Limb (tissue), 2 donors: Measurements from ENCODE around the gene DPP8.

Source experiments
- DNase-seq, 2 donors: peaks; one replicate each; pipeline ENCODE4 v3.0.0-alpha.2; 2016; ENCODE audit errors: extremely low spot score in 2 of 2

The DPP8 gene

DNA sequence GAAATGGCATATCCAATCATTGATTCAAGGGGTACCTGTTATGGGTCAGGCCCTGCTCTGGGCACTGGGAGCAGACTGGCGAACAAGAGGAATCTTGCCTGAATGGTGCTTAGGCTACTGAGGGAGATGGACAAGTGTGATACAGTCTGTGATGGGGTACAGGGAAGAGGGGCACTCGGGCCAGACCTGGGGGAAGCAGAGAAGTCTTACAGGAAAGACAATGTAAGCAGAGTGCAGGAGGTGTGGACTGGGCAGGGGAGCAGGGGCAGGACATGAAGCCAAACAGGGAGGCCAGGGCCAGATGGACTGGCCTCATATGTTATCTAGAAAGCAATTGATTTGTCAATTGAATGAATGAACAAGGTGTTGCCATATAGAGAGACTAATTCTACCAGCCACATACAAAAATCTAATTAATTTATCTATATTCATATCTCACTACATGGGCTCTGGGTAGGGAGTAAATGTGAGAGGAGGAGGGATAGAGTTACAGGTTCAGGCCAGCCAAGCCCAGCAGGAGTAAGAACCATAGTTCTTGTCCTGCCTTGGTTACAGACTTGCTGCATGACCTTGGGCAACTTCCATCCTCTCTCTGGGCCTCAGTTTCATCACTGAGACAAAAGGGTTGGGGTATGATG, 91.2 kb downstream of the DPP8 start:
- DNase-seq: no peak

DNA sequence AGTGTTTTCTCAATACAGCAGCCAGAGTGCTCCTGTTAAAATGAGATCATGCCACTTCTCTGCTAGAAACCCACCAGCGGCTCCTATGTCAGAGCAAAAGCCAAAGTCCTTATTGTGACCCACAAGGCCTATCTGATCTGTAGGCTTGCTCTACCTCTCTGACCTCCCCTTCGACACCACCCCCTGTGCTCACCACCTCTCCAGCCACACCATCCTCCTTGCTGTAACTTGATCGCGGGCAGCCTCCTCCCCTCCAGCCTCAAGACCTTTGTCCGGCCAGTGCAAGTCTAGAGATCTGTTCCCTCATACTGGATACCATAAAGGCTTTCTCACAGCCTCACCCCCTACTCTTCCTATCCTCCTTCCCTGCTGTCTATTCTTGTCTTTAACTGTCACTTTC, 92.8 kb downstream of the DPP8 start:
- no peak for DNase-seq

DNA sequence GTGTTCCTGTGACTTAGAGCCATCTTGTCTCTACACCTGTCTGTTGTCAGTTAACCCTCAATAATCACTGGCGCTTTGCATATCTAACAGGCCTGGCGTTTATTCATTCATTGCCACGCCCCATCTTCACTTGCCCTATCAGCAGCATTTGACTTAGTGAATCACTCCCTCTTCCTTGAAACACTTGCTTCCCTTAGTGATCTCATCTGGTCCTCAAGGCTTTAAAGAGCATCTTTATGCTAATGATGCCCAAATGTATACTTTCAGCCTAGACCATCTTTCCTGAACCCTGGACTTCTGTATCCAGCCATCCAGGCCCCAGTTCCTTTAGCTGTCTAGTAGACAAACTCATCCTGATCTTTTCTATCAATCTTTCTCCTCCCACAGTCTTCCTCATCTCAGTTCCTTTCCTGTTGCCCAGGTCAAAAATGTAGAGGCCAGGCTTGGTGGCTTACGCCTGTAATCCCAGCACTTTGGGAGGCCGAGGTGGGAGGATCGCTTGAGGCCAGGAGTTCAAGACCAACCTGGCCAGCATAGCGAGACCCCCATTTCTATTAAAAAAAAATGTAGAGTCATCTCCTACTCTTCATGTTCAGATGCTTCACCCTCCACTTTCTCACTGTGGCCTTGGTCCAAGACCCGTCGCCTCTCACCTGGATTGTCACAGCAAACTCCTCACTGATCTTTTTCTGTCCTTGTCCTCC, 93.4 kb downstream of the DPP8 start:
- no peak for DNase-seq

DNA sequence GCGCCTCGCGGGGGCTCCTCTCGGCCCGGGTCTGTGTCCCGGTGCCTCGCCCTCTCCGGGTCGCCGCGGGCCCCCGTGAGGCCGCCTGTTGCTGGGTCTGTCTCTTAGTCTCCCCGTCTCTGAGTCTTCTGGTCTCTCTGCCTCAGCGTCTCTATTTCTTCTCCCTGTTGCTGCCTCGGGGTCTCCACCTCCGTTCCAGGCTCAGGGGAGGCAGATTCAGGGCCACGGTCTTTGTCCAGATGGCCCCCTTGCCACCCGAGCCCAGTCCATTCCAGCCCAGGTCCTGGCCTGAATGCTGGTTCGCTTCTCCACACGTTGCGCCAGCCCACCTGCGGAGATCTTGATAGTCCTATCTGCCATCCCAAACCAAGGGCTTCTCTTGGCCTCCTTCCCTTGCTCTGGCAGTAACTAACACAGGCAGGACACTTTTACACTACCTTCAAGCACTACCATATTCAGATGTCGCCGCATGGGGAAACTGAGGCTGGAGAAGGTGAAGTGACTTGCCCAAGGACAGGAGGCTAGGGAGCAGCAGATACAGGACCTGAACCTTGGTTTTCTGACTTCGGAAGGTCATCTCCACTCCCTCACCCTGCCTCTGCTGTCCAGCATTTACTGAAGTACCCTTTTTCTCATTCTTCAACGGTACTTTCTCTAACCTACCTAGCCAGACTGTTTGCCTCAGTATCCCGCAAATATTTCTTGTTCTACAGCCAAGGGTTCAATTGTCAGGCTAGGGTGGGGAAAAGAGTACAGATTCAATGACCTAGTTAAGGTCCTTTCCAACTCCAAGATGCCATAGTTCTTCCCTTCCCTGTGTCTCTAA, 94.1 kb downstream of the DPP8 start:
- DNase-seq: peak in 1 of 2 donors; percentile 56

DNA sequence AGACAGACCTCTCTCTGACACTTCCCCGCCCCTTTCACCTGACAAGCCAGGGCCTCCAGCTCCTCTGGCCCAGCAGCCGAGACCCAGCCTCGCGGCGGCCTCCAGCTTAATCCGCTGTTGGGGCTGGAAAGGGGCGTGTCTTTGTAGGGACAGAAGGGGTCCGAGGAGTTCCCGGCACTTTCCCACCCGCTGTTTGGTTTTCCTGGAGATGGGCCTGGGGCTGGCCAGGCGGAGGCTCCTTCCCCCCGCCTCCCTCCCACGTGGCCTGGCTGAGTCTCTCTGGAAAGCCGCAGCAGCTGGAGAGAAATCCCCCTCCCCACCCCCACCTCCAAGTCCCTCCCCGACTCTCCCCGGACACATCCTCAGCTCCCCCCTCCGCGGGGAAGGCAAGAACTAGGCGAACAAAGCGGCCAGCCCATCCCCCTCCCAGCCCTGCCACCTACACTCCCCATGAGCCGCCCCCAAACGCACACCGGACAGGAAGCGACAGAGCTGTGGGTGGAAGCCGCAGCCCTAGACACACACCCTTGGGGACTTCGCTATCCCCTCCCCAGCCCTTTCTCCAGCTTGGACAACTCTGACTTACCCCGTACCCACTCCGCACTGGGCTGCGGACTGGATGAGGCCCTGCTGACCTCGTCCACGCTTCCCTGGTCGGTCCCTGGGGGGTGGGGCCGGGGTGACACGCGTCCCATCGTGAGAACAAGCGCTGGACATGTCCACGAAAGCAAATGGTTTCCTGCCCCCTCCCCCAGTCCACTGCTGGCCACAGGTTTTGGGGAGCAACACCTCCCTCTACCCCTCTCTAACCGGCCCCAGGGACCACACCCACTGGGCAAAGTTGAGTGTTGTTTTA, 95.9 kb downstream of the DPP8 start:
- peak; percentile 81 to 87 for DNase-seq

- DNase-seq: no peak
Observed at GRCh38 chr15:65420975-65421359, 96.5 kb downstream of the DPP8 start.

GRCh38 chr15:65418596-65418995, 98.9 kb downstream of the DPP8 start:
- DNase-seq: no peak

- DNase-seq: peak; percentile 75 to 77
Observed at GRCh38 chr15:65416845-65417416, 100.6 kb downstream of the DPP8 start.

- peak; percentile 70 to 79 for DNase-seq
Observed at GRCh38 chr15:65414841-65415621, 102.5 kb downstream of the DPP8 start.

DNA sequence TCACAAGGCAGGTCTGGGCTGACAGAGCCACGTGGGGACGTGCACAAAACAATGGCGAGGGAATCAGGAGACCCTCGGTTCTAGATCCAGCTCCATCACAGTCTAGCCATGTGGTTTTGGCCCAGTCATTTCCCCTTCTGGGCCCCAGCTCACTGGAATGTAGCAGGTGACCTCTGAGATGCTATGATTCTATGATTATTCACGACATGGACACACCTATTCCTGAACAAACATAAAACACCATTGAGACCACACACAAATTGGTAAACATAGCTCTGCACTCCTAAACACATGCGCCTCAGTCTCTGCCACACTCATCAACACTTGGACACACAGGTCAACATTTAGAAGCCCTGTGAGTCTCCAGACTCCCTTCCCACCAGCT, 103.7 kb downstream of the DPP8 start:
- DNase-seq: no peak

DNA sequence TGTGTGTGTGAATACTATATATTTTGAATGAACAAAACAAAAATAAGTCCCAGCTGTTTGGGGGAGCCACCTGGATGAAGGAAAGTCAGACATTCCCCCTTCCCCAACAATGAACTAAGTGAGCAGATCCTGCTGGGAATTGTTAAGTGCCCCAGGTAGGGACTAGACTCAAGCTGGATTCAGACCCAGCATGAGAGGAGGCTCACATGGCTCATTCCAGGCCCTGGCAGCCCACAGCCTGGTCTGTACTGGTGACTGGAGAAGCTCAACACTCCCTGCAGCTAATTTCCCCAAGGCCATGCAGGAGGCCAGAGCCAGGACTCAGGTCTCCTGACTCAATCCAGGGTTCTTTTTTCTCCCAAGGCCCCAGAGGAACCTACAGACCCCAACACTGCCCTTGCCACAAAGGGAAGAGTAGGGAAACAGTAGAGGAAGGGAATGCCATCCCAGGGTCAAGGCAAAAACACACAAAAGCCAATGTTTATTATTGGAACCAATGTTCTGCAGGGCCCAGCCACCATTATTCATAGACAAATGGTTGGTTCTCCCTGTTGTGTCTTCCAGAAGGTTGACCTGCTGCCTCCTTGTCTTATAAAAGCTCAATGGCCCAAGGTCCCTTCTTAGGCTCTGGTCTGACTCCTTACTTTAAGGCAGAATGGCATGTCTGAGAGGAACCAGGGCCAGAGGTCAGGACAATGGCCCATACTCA, 104.3 kb downstream of the DPP8 start:
- DNase-seq: no peak

- no peak for DNase-seq
Observed at GRCh38 chr15:65412556-65412955, 104.9 kb downstream of the DPP8 start.

DNA sequence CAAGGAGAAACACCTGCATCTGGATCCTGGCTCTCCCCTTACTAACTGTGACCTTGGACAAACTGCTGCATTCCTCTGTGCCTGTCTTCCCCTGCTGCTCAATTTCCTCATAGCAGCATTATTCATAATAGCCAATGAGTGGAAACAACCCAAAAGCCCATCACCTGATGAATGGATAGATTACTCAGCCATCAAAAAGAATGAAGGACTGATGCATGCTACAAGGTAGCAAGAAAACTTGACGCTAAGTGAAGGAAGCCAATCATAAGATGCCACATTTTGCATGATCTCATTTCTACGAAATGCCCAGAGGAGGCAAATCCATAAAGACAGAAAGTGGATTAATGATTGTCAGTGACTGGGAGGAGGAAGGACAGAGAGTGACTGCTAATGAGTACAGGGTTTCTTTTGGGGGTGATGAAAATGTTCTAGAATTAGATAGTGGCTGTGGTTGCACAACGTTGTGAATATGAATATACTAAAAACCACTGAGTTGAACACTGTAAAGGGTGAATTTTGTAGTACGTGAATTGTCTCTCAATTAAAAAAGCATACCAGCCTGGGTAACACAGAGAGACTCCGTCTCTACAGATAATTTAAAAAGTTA, 105.9 kb downstream of the DPP8 start:
- DNase-seq: no peak

- DNase-seq: no peak
Observed at GRCh38 chr15:65410972-65411371, 106.5 kb downstream of the DPP8 start.

- no peak for DNase-seq
Observed at GRCh38 chr15:65410036-65410435, 107.5 kb downstream of the DPP8 start.

DNA sequence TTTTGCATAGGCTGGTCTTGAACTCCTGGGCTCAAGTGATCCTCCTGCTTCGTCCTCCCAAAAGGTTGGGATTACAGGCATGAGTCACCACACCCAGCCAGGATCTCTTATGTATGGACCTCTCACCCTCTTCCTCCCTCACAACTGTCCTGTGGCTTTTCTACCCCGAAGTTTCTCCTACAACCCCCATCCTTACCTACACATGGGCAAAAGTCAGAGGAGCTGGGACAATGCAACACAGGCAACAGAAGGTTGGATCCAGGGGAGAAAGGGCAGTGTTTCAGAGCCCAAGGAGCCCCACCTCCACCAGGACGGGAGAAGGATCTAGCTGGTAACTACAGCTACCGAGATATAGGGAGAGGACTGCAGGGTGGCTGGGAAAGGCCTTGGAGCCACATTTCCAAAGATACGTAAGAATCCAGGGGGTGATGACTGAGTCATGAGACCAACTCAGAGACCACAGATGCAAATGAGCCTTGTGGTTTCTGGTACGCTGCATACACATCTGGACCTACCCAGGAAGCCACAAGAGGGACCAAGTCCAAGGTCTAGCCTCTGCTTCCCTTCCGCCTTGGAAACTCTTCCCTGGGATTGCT, 108.4 kb downstream of the DPP8 start:
- DNase-seq: no peak

DNA sequence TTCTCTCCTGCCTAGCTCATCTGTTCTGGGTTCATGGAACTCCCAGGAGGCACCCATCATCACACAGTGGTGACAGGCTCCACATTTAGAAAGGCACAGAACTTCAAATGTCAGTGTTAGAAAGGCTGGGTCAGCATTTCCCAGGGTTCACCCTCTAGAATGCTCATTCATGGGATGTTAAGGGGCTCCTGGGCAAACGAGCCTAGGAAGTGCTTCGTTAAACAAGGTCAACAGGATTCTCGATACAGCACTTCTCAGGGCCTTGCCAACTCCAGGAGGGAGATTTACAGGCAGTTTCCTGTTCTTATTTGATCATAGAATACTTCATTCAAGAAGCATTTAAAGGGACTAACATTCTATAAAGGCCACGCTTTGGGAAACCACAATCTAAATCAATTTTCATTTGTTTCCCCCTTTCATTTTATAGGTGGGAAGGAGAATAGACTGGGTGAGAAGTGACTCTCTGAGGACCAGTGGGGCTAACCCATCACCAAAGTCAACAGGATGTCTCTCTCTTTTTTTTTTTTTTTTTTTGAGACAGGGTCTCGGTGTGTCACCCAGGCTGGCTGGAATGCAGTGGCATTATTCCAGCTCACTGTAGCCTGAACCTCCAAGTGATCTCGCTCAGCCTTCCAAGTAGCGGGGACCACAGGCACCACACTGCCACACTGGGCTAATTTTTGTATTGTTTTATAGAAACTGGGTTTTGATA, 109.0 kb downstream of the DPP8 start:
- DNase-seq: no peak

- peak in 1 of 2 donors; percentile 42 for DNase-seq
Observed at GRCh38 chr15:65406424-65407000, 111.0 kb downstream of the DPP8 start.
